ENCODE data around the gene SP8.

- TF ChIP-seq EZH2phosphoT487 (IDR thresholded peaks at IDR 0.05; ENCODE audit: borderline replicate concordance, low read depth) (no peak), POLR2AphosphoS5 (IDR thresholded peaks at IDR 0.05; ENCODE audit: low read depth, low read length) (no peak), NRF1 (IDR thresholded peaks at IDR 0.05; ENCODE audit: low read depth, low read length) (no peak), USF2 (IDR thresholded peaks at IDR 0.05; ENCODE audit: borderline replicate concordance, low read depth, low read length) (no peak), MAX (IDR thresholded peaks at IDR 0.05; ENCODE audit: low read depth) (no peak)
These were observed 7.2 kb upstream of the SP8 start for GRCh38 chr7:20793694-20794394.
